ENCODE measurements around the gene ZMAT2.

DNA sequence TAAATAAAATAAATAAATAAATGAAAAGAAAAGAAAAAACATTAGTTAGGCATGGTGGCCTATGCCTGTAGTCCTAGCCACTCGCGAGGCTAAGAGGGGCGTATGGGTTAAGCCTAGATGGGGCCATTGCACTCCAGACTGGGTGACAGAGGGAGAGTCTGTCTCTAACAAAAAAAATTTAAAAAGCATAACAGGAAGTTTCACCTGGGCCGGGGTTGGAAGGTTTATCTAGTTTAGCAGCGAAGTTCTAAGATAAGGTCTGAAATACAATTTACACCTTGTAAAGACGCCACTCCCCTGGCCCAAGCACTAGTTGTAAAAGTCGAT lies 18.0 kb downstream of the ZMAT2 start:
- TF ChIP-seq, protein P1, sequence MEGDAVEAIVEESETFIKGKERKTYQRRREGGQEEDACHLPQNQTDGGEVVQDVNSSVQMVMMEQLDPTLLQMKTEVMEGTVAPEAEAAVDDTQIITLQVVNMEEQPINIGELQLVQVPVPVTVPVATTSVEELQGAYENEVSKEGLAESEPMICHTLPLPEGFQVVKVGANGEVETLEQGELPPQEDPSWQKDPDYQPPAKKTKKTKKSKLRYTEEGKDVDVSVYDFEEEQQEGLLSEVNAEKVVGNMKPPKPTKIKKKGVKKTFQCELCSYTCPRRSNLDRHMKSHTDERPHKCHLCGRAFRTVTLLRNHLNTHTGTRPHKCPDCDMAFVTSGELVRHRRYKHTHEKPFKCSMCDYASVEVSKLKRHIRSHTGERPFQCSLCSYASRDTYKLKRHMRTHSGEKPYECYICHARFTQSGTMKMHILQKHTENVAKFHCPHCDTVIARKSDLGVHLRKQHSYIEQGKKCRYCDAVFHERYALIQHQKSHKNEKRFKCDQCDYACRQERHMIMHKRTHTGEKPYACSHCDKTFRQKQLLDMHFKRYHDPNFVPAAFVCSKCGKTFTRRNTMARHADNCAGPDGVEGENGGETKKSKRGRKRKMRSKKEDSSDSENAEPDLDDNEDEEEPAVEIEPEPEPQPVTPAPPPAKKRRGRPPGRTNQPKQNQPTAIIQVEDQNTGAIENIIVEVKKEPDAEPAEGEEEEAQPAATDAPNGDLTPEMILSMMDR (IDR thresholded peaks at IDR 0.05): no peak
- TF ChIP-seq POLR2A (IDR thresholded peaks at IDR 0.05): no peak

Measured in heart left ventricle (tissue), 13 donors.